Stomach (tissue), 9 donors: Measurements from ENCODE around the gene NLGN1. TPM values are rescaled to one million over a fixed set of nuclear protein-coding genes. Genes with fewer than 3 reads are reported as not detected.

Experiments
- DNase-seq, 2 donors: peaks; one replicate each; pipeline versions ENCODE4 v3.0.0 to v3.0.0-alpha.2; 2013 to 2019
- H3K27ac ChIP-seq, 5 donors: fragments of 200-600 bp in 4 of 5; sonication (generic) in 4 of 5; one replicate each; pipeline ENCODE4 v1.5.1; 2013 to 2019; ENCODE audit warnings: mild to moderate bottlenecking in 1 of 5, moderate library complexity in 1 of 5
- H3K27me3 ChIP-seq, 3 donors: fragments of 200-600 bp; sonication (generic); one replicate each; pipeline ENCODE4 v1.5.1; 2017 to 2019; ENCODE audit warnings: mixed run types in 1 of 3
- H3K36me3 ChIP-seq, 4 donors: fragments of 200-600 bp; sonication (generic); 1 replicate in 3 of 4; 2 replicates in 1 of 4; pipeline ENCODE4 v1.5.1; 2016 to 2019
- H3K4me1 ChIP-seq, 4 donors: fragments of 200-600 bp; sonication (generic); one replicate each; pipeline ENCODE4 v1.5.1; 2016 to 2019
- H3K4me3 ChIP-seq, 4 donors: fragments of 200-600 bp; sonication (generic) in 3 of 4; one replicate each; pipeline ENCODE4 v1.5.1; 2016 to 2019; ENCODE audit warnings: mild to moderate bottlenecking in 1 of 4
- H3K9me3 ChIP-seq, 4 donors: fragments of 200-600 bp; sonication (generic); one replicate each; pipeline ENCODE4 v1.5.1; 2016 to 2019
- EP300 ChIP-seq: sonication (generic); formaldehyde crosslinking; IDR thresholded peaks from one replicate; pipeline ENCODE4 v1.6.1; 2017; ENCODE audit warnings: antibody characterized with exemption
- POLR2A ChIP-seq, 4 donors: fragments of 450-650 bp; IDR thresholded peaks; one replicate each; pipeline ENCODE4 v1.6.1; 2016; ENCODE audit warnings: antibody characterized with exemption in 4 of 4, control low read depth in 2 of 4, mild to moderate bottlenecking in 1 of 4, moderate library complexity in 1 of 4
- POLR2AphosphoS5 ChIP-seq, 3 donors: sonication (generic); formaldehyde crosslinking; IDR thresholded peaks; one replicate each; pipeline ENCODE4 v1.6.1; 2016; ENCODE audit warnings: antibody characterized with exemption in 3 of 3
- WGBS, 5 donors: extraction: QIAGEN DNeasy Blood & Tissue Kit in 3 of 5; methylation state at CpG; one replicate each; pipeline versions ENCODE4 v1.1.5 to v1.1.7; 2013 to 2018; 5-methylcytosine and 5-hydroxymethylcytosine counted together
- intact Hi-C: fragments of 100-400 bp; cut with DNase I; formaldehyde crosslinking; loops from one replicate; pipeline ENCODE4 v1.15.1; 2023; ENCODE audit warnings: low total_unique reads
- polyA plus RNA-seq, 3 donors: library from polyadenylated mRNA; stranded (reverse); fragments of 200-250 nt; gene quantifications; one replicate each; pipeline ENCODE4 v1.2.3, GENCODE V29; 2013
- total RNA-seq, 5 donors: library from RNA; depleted of rRNA; stranded (reverse); fragments of >200 nt; gene quantifications; one replicate each; pipeline versions ENCODE4 v1.1.0 to v1.2.3, GENCODE V29; 2014 to 2016
- TF ChIP-seq, protein P1 (sequence below), 7 experiments: fragments of 450-650 bp in 4 of 7; fragments of 200-600 bp in 3 of 7; sonication (generic) in 3 of 7; IDR thresholded peaks; one replicate each; pipeline ENCODE4 v1.5.1; 2016 to 2019; ENCODE audit warnings: antibody characterized with exemption in 7 of 7, control low read depth in 2 of 7, mild to moderate bottlenecking in 1 of 7
- donor health status: healthy with polysubstance abuse.
- donor health status: Bipolar disorder and iron deficiency.
- donor health status: healthy.

Gene NLGN1
- total and polyA plus RNA-seq, 8 donors = 0.15 to 45.2 (median 4.8) TPM; not detected in 1

DNA sequence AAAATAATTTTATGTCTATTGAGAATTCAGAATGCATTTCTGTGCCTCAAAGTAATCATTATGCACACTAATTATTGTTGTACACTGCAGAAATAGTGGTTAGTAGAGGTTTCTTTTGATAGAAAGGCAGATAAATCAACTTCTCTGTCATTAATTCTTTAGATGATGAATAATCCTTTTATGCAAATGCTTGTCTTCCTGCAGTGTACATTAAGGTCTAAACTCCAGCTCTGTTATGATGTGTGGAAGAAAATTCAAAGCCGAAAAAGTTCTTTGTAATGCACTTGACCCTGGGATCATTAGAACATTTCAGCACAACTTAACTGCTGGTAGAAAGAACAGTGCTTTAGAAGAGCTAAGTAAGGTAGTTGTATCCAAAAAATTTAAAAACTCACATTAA is 353.0 kb downstream of the NLGN1 start:
- H3K36me3 ChIP-seq = no peaks in the 10 kb centered on the region
- 78 to 96% (median 91%) methylated on average over 1 of the region's 1 CpG for whole genome bisulfite sequencing, 5 donors
- no peaks in the 10 kb centered on the region for H3K9me3 ChIP-seq
- TF ChIP-seq, protein P1, sequence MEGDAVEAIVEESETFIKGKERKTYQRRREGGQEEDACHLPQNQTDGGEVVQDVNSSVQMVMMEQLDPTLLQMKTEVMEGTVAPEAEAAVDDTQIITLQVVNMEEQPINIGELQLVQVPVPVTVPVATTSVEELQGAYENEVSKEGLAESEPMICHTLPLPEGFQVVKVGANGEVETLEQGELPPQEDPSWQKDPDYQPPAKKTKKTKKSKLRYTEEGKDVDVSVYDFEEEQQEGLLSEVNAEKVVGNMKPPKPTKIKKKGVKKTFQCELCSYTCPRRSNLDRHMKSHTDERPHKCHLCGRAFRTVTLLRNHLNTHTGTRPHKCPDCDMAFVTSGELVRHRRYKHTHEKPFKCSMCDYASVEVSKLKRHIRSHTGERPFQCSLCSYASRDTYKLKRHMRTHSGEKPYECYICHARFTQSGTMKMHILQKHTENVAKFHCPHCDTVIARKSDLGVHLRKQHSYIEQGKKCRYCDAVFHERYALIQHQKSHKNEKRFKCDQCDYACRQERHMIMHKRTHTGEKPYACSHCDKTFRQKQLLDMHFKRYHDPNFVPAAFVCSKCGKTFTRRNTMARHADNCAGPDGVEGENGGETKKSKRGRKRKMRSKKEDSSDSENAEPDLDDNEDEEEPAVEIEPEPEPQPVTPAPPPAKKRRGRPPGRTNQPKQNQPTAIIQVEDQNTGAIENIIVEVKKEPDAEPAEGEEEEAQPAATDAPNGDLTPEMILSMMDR (IDR thresholded peaks at IDR 0.05) = no peak
- TF ChIP-seq EP300 = no peak
- no peak for TF ChIP-seq POLR2AphosphoS5 (IDR thresholded peaks at IDR 0.05)
- no peak for TF ChIP-seq POLR2A (IDR thresholded peaks at IDR 0.05)
- no peaks in the 10 kb centered on the region for H3K4me1 ChIP-seq
- DNase-seq = no peak
- H3K27ac ChIP-seq = no peak overlapping the region
- no peaks in the 10 kb centered on the region for H3K27me3 ChIP-seq
- intact Hi-C loops = no loop called here
- no peak overlapping the region for H3K4me3 ChIP-seq

DNA sequence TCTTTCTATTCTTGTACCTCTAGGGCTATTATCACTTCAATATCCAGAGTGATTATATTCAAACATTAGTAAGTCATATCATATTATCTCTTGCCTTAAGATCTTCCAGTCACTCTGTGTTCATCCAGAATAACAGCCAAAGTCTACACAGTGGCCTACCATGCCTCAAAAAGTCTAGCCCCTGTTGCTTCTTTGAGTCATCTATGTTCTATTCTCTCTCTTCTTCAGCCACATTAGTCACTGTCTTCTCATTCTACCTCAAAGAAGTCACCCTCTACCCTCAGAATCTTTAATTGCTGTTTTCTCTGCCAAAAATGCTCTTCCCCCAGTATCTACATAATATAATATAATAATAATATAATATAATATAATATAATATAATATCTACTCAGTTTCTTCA is 356.0 kb downstream of the NLGN1 start:
- H3K27me3 ChIP-seq = no peaks in the 10 kb centered on the region
- intact Hi-C loops = no loop called here

DNA sequence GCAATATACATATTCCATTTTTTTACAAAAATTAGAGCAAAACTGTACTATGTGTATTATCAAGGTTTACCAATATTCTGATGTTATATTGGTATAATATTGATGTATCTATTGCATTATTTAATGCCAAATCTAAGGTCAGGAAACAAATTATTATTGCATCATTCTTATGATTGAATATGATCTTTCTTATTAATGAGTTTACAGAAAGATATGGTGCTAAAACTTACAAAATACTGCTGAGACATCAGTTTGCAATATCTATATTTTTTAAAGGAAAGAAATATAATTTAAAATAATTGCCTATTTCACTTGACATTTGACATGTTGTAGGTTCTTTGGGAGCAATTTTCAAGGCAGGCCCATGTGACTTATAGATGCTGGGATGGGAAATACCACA is 357.6 kb downstream of the NLGN1 start:
- TF ChIP-seq, protein P1 (IDR thresholded peaks at IDR 0.05) = no peak
- TF ChIP-seq POLR2A (IDR thresholded peaks at IDR 0.05) (no peak), EP300 (no peak), POLR2AphosphoS5 (IDR thresholded peaks at IDR 0.05) (no peak)
- no peak for DNase-seq
- Histone ChIP-seq H3K36me3 (no peaks in the 10 kb centered on the region), H3K4me3 (no peak overlapping the region), H3K9me3 (no peaks in the 10 kb centered on the region), H3K27me3 (no peaks in the 10 kb centered on the region), H3K27ac (no peak overlapping the region), H3K4me1 (no peaks in the 10 kb centered on the region)
- intact Hi-C loops = no loop called here

More for the DNA sequence above, 356.0 kb downstream of the NLGN1 start:
- H3K36me3 ChIP-seq = no peaks in the 10 kb centered on the region
- no peak overlapping the region for H3K4me3 ChIP-seq
- TF ChIP-seq EP300 (no peak), POLR2AphosphoS5 (IDR thresholded peaks at IDR 0.05) (no peak), POLR2A (IDR thresholded peaks at IDR 0.05) (no peak)
- TF ChIP-seq, protein P1 (IDR thresholded peaks at IDR 0.05) = no peak
- no peak for DNase-seq
- H3K9me3 ChIP-seq = no peaks in the 10 kb centered on the region
- no peak overlapping the region for H3K27ac ChIP-seq
- no peaks in the 10 kb centered on the region for H3K4me1 ChIP-seq

DNA sequence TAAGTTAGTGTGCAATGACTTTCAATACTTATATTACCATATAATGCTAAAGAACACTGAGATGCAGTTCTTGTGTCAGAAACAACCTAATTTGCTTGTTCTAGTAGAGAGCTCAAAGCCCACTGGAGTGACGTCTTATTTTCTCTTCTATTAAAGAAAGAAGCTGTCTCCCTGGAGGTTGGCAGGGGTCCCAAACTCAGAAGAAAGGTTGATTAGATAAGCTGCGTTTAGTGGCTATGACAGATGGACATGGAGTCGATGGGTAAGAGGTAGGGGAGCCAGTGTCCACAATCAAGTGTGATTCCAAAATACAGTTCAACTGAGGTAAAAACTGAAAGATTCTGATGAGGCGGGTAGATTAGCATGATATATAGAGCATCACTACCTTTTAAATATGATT is 363.6 kb downstream of the NLGN1 start:
- no peak for DNase-seq
- H3K27me3 ChIP-seq = no peaks in the 10 kb centered on the region
- WGBS, 5 donors = 43 to 62% (median 50%) methylated on average over 4 of the region's 4 CpGs
- no peaks in the 10 kb centered on the region for H3K36me3 ChIP-seq
- TF ChIP-seq, protein P1 (IDR thresholded peaks at IDR 0.05) = no peak
- TF ChIP-seq EP300 = no peak
- no peak for TF ChIP-seq POLR2A (IDR thresholded peaks at IDR 0.05)
- TF ChIP-seq POLR2AphosphoS5 (IDR thresholded peaks at IDR 0.05) = no peak
- H3K9me3 ChIP-seq = no peaks in the 10 kb centered on the region
- intact Hi-C loops = no loop called here
- H3K4me3 ChIP-seq = no peak overlapping the region
- no peaks in the 10 kb centered on the region for H3K4me1 ChIP-seq
- H3K27ac ChIP-seq = no peak overlapping the region

DNA sequence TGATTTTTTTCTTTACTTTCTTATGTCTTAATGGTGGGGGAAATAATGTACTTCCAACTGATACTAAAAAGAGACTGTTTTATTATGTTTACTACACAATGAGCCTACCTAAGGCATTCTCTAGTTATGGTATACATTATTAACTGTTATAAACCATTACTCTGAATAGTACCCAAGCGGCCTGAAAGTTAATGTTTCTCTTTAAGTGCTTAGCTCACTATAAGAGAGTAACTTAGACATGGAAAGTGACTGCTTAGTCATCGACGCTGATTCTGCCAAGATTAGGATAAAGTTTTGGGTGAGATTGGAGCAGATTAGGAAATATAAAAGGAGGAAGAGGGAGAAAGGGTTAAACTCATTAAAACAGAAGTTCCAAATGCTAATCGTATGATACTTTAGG is 365.0 kb downstream of the NLGN1 start:
- TF ChIP-seq POLR2A (IDR thresholded peaks at IDR 0.05) = no peak
- TF ChIP-seq, protein P1 (IDR thresholded peaks at IDR 0.05) = no peak
- TF ChIP-seq POLR2AphosphoS5 (IDR thresholded peaks at IDR 0.05) = no peak
- TF ChIP-seq EP300 = no peak
- WGBS, 5 donors = 77 to 87% (median 82%) methylated on average over 4 of the region's 4 CpGs
- intact Hi-C loops = no loop called here

More for the DNA sequence above, 365.0 kb downstream of the NLGN1 start:
- H3K27me3 ChIP-seq = no peaks in the 10 kb centered on the region
- no peaks in the 10 kb centered on the region for H3K9me3 ChIP-seq
- no peaks in the 10 kb centered on the region for H3K4me1 ChIP-seq
- no peak overlapping the region for H3K27ac ChIP-seq
- H3K36me3 ChIP-seq = no peaks in the 10 kb centered on the region
- H3K4me3 ChIP-seq = no peak overlapping the region
- no peak for DNase-seq
